GM04503 (cell line): Measurements from ENCODE around the gene SUPV3L1.
"Not testable (repeated sequence)": the region's sequence is repeated elsewhere in the genome, so short reads cannot be mapped to it uniquely, and the experiment has no call there.

ENCODE experiments used
- DNase-seq: peaks from one replicate; pipeline ENCODE4 v3.0.0-alpha.2; 2012; ENCODE audit warnings: low read depth

Gene SUPV3L1

GRCh38 chr10:69230128-69230527, 50.1 kb downstream of the SUPV3L1 start:
- no peak for DNase-seq

- DNase-seq: no peak
Observed at GRCh38 chr10:69232252-69232651, 52.2 kb downstream of the SUPV3L1 start.

- no peak for DNase-seq
Observed at GRCh38 chr10:69232736-69233480, 52.9 kb downstream of the SUPV3L1 start.

- no peak for DNase-seq
Observed at GRCh38 chr10:69234447-69234846, 54.4 kb downstream of the SUPV3L1 start.

- no peak for DNase-seq
Observed at GRCh38 chr10:69237528-69238159, 57.6 kb downstream of the SUPV3L1 start.

- DNase-seq: no peak
Observed at GRCh38 chr10:69239136-69239535, 59.1 kb downstream of the SUPV3L1 start.

GRCh38 chr10:69239816-69240434, 59.9 kb downstream of the SUPV3L1 start:
- no peak for DNase-seq

- no peak for DNase-seq
Observed at GRCh38 chr10:69240455-69240854, 60.4 kb downstream of the SUPV3L1 start.

- no peak for DNase-seq
Observed at GRCh38 chr10:69241575-69241974, 61.5 kb downstream of the SUPV3L1 start.

- DNase-seq: no peak
Observed at GRCh38 chr10:69242040-69242851, 62.2 kb downstream of the SUPV3L1 start.

- no peak for DNase-seq
Observed at GRCh38 chr10:69242852-69243212, 62.8 kb downstream of the SUPV3L1 start.

- DNase-seq: no peak
Observed at GRCh38 chr10:69243817-69244216, 63.8 kb downstream of the SUPV3L1 start.

GRCh38 chr10:69246036-69246435, 66.0 kb downstream of the SUPV3L1 start:
- no peak for DNase-seq

- DNase-seq: no peak
Observed at GRCh38 chr10:69246581-69247312, 66.7 kb downstream of the SUPV3L1 start.

GRCh38 chr10:69247313-69247710, 67.3 kb downstream of the SUPV3L1 start:
- no peak for DNase-seq

GRCh38 chr10:69248117-69248730, 68.2 kb downstream of the SUPV3L1 start:
- DNase-seq: no peak

- no peak for DNase-seq
Observed at GRCh38 chr10:69250041-69250440, 70.0 kb downstream of the SUPV3L1 start.

- not testable (repeated sequence) for DNase-seq
Observed at GRCh38 chr10:69251417-69251816, 71.4 kb downstream of the SUPV3L1 start.

- DNase-seq: no peak
Observed at GRCh38 chr10:69253171-69253570, 73.1 kb downstream of the SUPV3L1 start.

GRCh38 chr10:69254877-69255276, 74.8 kb downstream of the SUPV3L1 start:
- no peak for DNase-seq
